Hindlimb muscle (tissue), 1 donor: ENCODE measurements around the gene ZBTB46. TPM values are rescaled to one million over a fixed set of nuclear protein-coding genes. Genes with fewer than 3 reads are reported as not detected.
"Not testable (repeated sequence)": the region's sequence is repeated elsewhere in the genome, so short reads cannot be mapped to it uniquely, and the experiment has no call there.

Experiments
- DNase-seq: peaks from one replicate; pipeline ENCODE4 v3.0.0-alpha.2; 2013
- polyA plus RNA-seq: library from polyadenylated mRNA; unstranded; fragments of 120-200 nt; gene quantifications from one replicate; pipeline ENCODE4 v1.2.1, GENCODE V29; 2013; ENCODE audit not compliant: insufficient read length

Gene ZBTB46
- polyA plus RNA-seq, 1 donor, result 24.7 TPM

DNA sequence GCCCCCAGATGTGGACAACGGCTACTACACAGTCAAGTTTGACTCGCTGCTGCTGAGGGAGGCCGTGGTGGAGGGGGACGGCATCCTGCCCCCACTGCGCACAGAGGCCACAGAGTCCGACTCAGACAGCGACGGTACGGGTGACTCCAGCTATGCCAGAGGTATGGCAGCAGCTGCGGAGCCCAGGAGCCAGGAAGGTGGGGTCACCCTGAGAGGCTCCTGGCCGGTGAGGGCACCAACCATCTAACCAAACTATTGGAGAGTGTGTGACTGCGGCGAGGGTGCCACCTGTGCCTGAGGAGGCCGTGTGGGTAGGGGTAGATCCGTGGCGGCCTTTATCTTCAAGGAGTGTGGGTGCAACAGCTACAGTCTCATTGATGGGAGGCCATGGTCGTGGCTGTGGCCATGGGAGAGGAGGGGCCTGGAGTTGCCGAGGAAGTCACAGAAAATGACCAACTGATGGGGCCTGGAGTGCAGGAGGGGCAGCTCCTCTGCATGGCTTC is 97.4 kb downstream of the ZBTB46 start:
- no peak for DNase-seq

GRCh38 chr20:63733117-63733516 is 97.9 kb downstream of the ZBTB46 start:
- no peak for DNase-seq

- no peak for DNase-seq
Measured at GRCh38 chr20:63732118-63733095, 98.7 kb downstream of the ZBTB46 start.

- no peak for DNase-seq
Measured at GRCh38 chr20:63731410-63731809, 99.7 kb downstream of the ZBTB46 start.

DNA sequence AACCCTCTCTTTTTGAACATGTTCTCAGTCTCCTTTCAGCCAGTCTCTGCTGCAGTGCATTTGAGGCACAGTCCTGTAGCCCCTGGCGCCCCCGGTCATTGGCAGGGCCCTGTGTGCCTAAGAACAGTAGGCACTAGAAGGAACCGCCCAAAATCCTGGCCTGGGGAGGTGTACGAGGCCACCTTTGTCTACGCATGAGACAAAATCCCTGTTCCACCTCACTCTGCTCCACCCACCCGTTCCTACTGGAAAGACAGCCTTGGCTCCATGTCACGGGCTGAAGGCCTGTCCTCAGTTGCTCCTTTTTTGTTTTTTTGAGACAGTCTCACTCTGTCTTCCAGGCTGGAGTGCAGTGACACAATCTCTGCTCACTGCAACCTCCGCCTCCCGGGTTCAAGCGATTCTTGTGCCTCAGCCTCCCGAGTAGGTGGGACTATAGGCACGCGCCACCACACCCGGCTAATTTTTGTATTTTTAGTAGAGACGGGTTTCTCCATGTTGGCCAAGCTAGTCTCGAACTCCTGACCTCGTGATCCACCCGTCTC is 100.8 kb downstream of the ZBTB46 start:
- not testable (repeated sequence) for DNase-seq

- DNase-seq, result not testable (repeated sequence)
Measured at GRCh38 chr20:63722967-63723622, 108.0 kb downstream of the ZBTB46 start.

GRCh38 chr20:63718996-63719395 is 112.1 kb downstream of the ZBTB46 start:
- DNase-seq, result no peak

DNA sequence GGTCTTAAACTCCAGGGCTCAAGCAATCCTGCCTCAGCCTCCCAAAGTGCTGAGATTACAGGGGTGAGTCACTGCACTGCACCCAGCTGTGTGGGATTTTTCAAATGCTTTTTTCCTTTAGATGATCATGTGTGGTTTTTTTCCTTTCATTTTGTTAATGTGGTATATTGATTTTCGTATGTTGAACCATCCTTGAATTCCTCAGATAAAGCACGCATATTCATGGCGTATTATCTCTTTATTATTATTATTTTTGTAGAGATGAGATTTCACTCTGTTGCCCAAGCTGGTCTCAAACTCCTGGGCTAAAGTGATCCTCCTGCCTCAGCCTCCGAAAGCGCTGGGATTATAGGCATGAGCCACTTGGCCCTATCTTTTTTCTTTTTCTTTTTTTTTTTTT is 116.2 kb downstream of the ZBTB46 start:
- DNase-seq, result no peak

- DNase-seq, result no peak
Measured at GRCh38 chr20:63712191-63712590, 118.9 kb downstream of the ZBTB46 start.

- DNase-seq, result no peak
Measured at GRCh38 chr20:63711085-63711645, 119.9 kb downstream of the ZBTB46 start.

GRCh38 chr20:63709149-63709527 is 121.9 kb downstream of the ZBTB46 start:
- no peak for DNase-seq

DNA sequence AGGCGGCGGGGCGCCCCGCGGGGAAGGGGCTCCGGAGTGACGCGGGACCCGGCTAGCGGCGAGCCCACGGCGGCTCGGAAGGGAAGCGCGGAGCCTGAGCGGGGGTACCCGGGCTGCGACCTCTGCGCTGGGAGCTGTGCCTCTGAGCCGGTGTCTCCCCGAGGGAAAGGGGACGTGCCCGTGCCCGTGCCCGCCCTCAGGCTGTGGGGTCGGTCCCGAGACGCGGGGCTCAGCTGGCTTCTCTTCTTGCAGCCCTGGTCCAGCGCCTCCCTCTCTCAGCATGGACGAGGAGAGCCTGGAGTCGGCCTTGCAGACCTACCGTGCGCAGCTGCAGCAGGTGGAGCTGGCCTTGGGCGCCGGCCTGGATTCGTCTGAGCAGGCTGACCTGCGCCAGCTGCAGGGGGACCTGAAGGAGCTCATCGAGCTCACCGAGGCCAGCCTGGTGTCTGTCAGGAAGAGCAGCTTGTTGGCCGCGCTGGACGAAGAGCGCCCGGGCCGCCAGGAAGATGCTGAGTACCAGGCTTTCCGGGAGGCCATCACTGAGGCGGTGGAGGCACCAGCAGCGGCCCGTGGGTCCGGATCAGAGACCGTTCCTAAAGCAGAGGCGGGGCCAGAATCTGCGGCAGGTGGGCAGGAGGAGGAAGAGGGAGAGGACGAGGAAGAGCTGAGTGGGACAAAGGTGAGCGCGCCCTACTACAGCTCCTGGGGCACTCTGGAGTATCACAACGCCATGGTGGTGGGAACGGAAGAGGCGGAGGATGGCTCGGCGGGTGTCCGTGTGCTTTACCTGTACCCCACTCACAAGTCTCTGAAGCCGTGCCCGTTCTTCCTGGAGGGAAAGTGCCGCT is 122.5 kb downstream of the ZBTB46 start:
- no peak for DNase-seq

DNA sequence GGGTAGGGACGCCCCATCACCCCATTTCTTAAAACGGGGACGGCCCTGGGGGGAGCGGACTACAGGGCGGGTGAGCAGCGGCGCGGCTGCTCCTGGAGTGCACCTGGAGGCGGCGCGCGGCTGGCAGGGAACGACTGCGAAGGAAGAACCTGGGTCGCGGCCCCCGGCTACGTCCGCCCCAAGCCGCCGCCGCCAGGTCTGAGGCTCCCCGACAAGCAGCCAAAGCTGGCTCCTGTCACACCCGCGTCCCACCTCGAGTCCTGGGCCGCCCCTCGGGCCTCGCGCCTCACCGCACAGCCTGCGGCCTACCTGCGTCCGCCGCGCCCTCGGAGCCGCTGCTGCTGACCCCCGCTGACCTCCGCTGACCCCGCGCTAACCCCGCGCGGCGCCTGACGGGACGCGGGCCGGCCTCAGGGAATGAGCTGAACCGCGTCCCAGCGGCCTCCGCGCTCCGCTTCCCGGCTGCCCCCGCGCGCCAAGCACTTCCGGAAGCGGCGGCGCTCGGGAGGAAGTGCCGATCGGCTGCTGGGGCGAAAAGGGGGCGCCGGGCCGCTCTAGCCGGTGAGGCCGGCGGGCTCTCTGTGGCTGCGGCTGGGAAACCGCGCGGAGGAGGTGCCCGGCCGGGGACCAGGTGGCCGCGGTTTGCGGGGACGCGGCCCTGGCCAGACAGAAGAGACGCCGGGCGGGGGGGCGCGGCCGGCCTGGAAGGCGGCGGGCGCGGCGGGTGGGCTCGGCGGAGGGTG is 123.3 kb downstream of the ZBTB46 start, which contains the start of the genes ARFRP1 and ZGPAT:
Gene ARFRP1 (minus strand): TSS at position 419 of the 743 bp plus-strand sequence. CDS start 885 bp downstream, outside the sequence.
Gene ZGPAT (plus strand): TSS at position 482 of the 743 bp plus-strand sequence. CDS start 542 bp downstream, outside the sequence.
- DNase-seq, result peak; percentile 89

DNA sequence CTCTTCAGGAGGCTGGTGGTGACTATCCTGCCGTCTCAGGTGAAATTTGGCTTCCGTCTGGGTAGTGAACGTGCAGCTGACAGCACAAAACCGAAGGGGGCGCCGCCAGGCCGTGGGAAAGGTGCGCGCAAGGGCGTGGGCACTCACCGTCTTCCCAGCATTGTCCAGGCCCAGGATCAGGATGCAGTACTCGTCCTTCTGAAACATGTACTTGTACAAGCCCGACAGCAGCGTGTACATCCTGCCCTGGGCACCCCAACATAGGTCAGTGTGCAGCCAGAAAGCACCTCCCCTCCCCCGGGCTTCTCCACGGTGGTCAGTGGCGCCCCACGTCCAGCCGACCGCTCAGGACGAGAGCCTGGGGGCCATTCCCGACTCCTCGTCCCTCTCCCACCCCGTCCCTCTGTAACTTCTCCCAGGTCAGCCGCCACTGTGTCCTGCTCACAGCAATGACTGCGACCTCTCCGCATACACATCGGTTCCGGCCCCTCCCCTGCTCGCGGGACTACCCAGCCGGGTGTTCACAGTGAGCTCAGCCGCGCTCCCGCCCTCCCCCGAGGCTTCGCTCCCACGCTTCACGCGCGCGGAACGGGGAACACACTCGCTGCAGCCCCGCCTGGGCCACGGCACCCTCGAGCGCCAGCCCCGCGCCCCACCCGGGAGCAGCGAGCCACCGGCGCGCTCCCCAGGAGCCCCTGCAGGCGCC is 124.1 kb downstream of the ZBTB46 start:
- no peak for DNase-seq

GRCh38 chr20:63706027-63706695 is 124.9 kb downstream of the ZBTB46 start:
- DNase-seq, result no peak

DNA sequence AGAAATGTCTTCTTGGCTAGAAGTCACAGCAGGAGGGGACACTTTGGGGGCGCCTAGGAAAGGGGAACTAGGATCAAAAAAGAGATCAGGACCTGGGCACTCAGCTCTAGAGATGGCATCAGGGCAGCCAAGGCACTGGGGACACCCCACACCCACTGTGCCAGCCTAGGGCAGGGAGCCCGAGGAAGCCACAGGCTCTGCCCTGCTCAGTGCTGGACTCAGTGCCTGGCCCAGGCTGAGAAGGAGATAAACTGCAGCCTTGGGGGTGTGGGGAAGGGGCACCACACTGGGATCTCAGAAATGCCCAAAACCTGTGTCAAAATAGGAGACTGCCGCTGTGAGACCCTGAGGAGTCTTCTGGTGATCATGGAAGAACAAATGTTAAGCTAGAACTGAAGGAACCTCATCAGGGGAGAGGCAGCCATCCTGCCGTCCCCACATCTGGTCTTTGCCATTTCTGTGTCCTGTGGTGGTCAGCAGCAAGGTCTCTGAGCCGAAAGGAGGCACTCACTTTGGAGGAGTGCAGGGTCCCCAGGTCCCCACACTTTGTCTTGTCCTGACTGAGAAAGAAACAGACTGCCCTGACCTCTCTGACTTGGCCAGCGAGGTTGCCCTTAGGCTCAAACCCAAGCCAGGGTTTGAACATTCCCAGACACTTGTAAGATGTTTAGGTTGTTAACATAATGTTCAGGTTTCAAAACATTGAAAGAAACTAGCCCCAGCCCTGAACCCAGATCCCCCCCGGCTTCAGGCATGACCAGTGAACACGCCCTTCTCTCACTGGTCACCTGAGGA is 125.6 kb downstream of the ZBTB46 start:
- DNase-seq, result no peak

DNA sequence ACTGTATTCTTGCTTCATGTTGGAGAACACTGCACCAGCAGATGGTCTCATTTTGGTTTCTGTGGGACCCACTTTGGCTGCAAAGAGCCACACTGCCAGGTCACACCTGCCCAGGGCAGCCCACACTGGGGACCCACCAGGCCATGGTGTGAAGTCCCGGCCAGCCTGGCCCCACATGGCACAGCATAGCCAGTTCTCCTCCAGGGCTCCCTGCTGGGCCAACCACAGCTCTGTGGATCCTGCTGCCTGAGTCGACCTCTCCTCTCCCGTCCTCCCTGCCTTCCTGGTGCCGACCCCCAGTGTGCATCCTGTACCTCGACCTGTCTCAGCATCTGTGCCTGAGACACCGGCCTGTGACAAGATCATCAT is 126.3 kb downstream of the ZBTB46 start:
- DNase-seq, result no peak

DNA sequence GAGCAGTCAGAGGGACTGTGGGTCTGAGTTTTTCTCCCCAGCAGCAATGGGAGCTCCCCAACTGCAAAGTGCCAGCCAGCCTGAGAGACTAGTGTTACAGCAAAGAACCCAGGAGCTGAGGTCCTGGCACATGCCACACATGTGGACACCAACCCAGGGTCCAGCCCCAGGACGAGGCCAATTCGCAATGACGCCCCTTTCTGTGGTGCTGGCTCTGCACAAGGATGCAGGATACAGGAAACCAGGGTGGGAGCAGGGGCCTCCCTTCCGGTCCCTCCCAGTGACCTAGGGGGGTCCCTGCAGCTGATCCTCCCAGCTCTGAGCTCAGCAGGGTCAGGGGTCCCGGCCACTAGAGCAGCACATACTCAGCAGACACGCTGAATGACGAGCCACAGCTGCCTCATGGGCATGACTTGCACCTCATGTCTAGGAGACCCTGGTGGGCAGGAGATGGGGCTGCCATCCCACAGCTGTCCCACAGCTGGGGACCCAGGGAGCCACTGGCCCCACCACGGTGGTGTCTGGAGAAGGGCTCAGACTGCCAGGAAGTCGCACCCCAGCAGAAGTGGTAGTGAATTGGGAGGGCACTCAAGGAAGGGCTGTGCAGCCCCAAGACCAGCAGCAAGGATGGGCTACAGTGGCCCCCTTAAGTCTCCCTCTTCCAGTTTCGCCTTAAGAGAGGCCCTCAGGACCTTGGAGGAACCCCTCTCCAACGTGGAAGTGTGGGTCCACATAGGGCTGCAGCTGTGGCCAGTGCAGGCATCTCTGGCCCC is 126.9 kb downstream of the ZBTB46 start:
- DNase-seq, result no peak
